Fibroblast of lung (primary cell): ENCODE measurements around the gene LAMC3. TPM values are rescaled to one million over a fixed set of nuclear protein-coding genes. Genes with fewer than 3 reads are reported as not detected.

Experiments
- DNase-seq, 2 donors: peaks; one replicate each; pipeline versions ENCODE4 v3.0.0 to v3.0.0-alpha.2; 2010; ENCODE audit warnings: low read depth in 2 of 2
- H2AFZ ChIP-seq: 2 replicates; pipeline ENCODE4 v1.5.1; 2012; ENCODE audit warnings: low read length, control low read depth, inconsistent platforms
- H3K27ac ChIP-seq: 2 replicates; pipeline ENCODE4 v1.5.1; 2011; ENCODE audit warnings: low read length, control low read depth; ENCODE audit not compliant: insufficient read depth
- H3K27me3 ChIP-seq: 2 replicates; pipeline ENCODE4 v1.5.1; 2011; ENCODE audit warnings: mild to moderate bottlenecking, low read length; ENCODE audit not compliant: control insufficient read depth, insufficient read depth
- H3K36me3 ChIP-seq: 2 replicates; pipeline ENCODE4 v1.5.1; 2011; ENCODE audit warnings: low read length; ENCODE audit not compliant: control insufficient read depth, insufficient read depth
- H3K4me1 ChIP-seq: 2 replicates; pipeline ENCODE4 v1.5.1; 2011; ENCODE audit warnings: low read length; ENCODE audit not compliant: control insufficient read depth, insufficient read depth; ENCODE audit errors: extremely low read depth
- H3K4me2 ChIP-seq: 2 replicates; pipeline ENCODE4 v1.5.1; 2011; ENCODE audit warnings: low read length, control low read depth; ENCODE audit not compliant: insufficient read depth; ENCODE audit errors: extremely low read depth
- H3K4me3 ChIP-seq, 4 experiments: fragments of 200-600 bp in 1 of 4; sonication (generic) in 1 of 4; replicated peaks in 1 of 4; 2 replicates each; pipeline ENCODE4 v1.5.1; 2011 to 2016; ENCODE audit warnings: low read length in 4 of 4, low read depth in 3 of 4, mild to moderate bottlenecking in 3 of 4, control low read depth in 2 of 4, inconsistent platforms in 1 of 4, mixed read lengths in 1 of 4; ENCODE audit not compliant: insufficient read depth in 1 of 4; ENCODE audit errors: control extremely low read depth in 1 of 4
- H3K79me2 ChIP-seq: 2 replicates; pipeline ENCODE4 v1.5.1; 2012; ENCODE audit warnings: mild to moderate bottlenecking, low read length, inconsistent platforms; ENCODE audit not compliant: control insufficient read depth, insufficient read depth
- H3K9ac ChIP-seq: 2 replicates; pipeline ENCODE4 v1.5.1; 2011; ENCODE audit warnings: mild to moderate bottlenecking, low read length, control low read depth; ENCODE audit not compliant: insufficient read depth
- H3K9me3 ChIP-seq: 2 replicates; pipeline ENCODE4 v1.5.1; 2012; ENCODE audit warnings: low read depth, low read length; ENCODE audit not compliant: control insufficient read depth, insufficient read depth
- H4K20me1 ChIP-seq: 2 replicates; pipeline ENCODE4 v1.5.1; 2011; ENCODE audit warnings: low read length; ENCODE audit not compliant: control insufficient read depth, insufficient read depth; ENCODE audit errors: extremely low read depth
- EZH2 ChIP-seq: IDR thresholded peaks from 2 replicates; pipeline ENCODE4 v1.5.1; 2012; ENCODE audit warnings: low read length, control low read depth, mild to moderate bottlenecking; ENCODE audit errors: missing control alignments
- polyA plus RNA-seq, 2 donors: library from polyadenylated mRNA; depleted of rRNA in 1 of 2; stranded (reverse) in 1 of 2; unstranded in 1 of 2; fragments of >200 nt; gene quantifications; 2 replicates each; pipeline ENCODE4 v1.2.1, GENCODE V29; 2011 to 2012; ENCODE audit warnings: missing spikeins in 1 of 2
- total RNA-seq: library from RNA; depleted of rRNA; stranded (reverse); fragments of >200 nt; gene quantifications from 2 replicates; pipeline ENCODE4 v1.2.1, GENCODE V29; 2014
- TF ChIP-seq, protein P1 (sequence below), 2 donors: IDR thresholded peaks in 1 of 2; conservative IDR thresholded peaks in 1 of 2; 1 replicate in 1 of 2; 2 replicates in 1 of 2; pipeline ENCODE4 v1.5.1; 2011 to 2012; ENCODE audit warnings: low read length in 2 of 2, control low read depth in 1 of 2, inconsistent platforms in 1 of 2, low read depth in 1 of 2, mild to moderate bottlenecking in 1 of 2

LAMC3 gene
- total and polyA plus RNA-seq, 2 donors (not counting 1 experiment from before 2014, with no cell fraction given), result 0.17 to 1.4 TPM

DNA sequence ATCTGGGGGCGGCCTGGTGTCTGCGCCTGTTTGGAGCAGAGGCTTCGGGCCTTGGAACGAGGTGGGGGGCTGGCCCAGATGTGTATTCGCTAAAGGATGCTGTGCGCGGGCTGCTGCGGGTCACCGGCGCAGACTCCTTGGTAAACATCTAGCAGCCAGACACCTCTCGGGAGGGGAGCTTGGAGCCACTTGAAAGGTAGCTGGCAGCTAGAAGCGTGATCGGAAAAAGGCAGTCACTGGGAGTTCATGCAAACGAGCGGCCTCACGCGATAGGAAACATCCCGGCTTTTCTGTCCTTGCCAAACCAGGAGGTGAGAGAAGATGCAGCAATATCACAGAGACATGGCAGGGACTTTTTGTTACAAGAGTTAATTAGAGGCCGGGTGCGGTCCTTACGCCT is 8.1 kb downstream of the LAMC3 start:
- H3K36me3 ChIP-seq, result no peaks in the 10 kb centered on the region
- H3K9ac ChIP-seq, result no peak overlapping the region
- H2AFZ ChIP-seq, result no peak overlapping the region
- TF ChIP-seq EZH2, result peak; percentile 34
- TF ChIP-seq, protein P1, sequence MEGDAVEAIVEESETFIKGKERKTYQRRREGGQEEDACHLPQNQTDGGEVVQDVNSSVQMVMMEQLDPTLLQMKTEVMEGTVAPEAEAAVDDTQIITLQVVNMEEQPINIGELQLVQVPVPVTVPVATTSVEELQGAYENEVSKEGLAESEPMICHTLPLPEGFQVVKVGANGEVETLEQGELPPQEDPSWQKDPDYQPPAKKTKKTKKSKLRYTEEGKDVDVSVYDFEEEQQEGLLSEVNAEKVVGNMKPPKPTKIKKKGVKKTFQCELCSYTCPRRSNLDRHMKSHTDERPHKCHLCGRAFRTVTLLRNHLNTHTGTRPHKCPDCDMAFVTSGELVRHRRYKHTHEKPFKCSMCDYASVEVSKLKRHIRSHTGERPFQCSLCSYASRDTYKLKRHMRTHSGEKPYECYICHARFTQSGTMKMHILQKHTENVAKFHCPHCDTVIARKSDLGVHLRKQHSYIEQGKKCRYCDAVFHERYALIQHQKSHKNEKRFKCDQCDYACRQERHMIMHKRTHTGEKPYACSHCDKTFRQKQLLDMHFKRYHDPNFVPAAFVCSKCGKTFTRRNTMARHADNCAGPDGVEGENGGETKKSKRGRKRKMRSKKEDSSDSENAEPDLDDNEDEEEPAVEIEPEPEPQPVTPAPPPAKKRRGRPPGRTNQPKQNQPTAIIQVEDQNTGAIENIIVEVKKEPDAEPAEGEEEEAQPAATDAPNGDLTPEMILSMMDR (conservative IDR thresholded peaks at IDR 0.05 in 1 of 2, IDR thresholded peaks at IDR 0.05 in 1 of 2; ENCODE audit: low read depth in 1 of 2, low read length in 2 of 2), result no peak
- peaks cover 7% of the 10 kb centered on the region for H3K4me1 ChIP-seq
- H4K20me1 ChIP-seq, result no peaks in the 10 kb centered on the region
- no peaks in the 10 kb centered on the region for H3K9me3 ChIP-seq
- peaks cover 12% of the 10 kb centered on the region for H3K27me3 ChIP-seq
- DNase-seq, result no peak
- H3K4me2 ChIP-seq, result no peak overlapping the region
- H3K4me3 ChIP-seq, result no peak overlapping the region
- no peaks in the 10 kb centered on the region for H3K79me2 ChIP-seq
- no peak overlapping the region for H3K27ac ChIP-seq

DNA sequence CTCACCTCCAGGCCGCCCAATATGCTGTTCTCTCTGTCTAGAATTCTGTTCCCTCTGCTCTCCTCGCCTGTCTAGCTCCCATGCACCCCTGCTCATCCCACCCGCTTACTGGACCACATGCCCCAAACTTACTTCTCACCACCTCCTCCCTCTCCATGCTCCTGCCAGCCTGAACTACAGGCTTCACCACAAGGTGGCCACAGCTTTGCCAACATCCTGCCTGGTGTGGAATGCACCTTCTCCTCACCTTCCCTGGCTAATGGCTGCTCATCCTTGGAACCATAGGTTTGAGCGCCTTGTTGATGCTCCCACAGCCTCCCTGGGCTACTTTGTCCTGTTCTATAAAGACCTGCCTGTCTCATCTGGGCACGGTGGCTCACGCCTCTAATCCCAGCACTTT is 9.6 kb downstream of the LAMC3 start:
- Histone ChIP-seq H2AFZ (no peak overlapping the region), H3K79me2 (no peaks in the 10 kb centered on the region), H4K20me1 (no peaks in the 10 kb centered on the region), H3K36me3 (no peaks in the 10 kb centered on the region), H3K9ac (no peak overlapping the region), H3K27ac (no peak overlapping the region), H3K4me1 (peaks cover 2% of the 10 kb centered on the region), H3K4me2 (no peak overlapping the region), H3K9me3 (no peaks in the 10 kb centered on the region), H3K27me3 (peaks cover 13% of the 10 kb centered on the region), H3K4me3 (no peak overlapping the region)
- no peak for TF ChIP-seq EZH2
- TF ChIP-seq, protein P1 (conservative IDR thresholded peaks at IDR 0.05 in 1 of 2, IDR thresholded peaks at IDR 0.05 in 1 of 2; ENCODE audit: low read depth in 1 of 2, low read length in 2 of 2), result peak in 1 of 2 donors; percentile 10
- DNase-seq, result no peak

DNA sequence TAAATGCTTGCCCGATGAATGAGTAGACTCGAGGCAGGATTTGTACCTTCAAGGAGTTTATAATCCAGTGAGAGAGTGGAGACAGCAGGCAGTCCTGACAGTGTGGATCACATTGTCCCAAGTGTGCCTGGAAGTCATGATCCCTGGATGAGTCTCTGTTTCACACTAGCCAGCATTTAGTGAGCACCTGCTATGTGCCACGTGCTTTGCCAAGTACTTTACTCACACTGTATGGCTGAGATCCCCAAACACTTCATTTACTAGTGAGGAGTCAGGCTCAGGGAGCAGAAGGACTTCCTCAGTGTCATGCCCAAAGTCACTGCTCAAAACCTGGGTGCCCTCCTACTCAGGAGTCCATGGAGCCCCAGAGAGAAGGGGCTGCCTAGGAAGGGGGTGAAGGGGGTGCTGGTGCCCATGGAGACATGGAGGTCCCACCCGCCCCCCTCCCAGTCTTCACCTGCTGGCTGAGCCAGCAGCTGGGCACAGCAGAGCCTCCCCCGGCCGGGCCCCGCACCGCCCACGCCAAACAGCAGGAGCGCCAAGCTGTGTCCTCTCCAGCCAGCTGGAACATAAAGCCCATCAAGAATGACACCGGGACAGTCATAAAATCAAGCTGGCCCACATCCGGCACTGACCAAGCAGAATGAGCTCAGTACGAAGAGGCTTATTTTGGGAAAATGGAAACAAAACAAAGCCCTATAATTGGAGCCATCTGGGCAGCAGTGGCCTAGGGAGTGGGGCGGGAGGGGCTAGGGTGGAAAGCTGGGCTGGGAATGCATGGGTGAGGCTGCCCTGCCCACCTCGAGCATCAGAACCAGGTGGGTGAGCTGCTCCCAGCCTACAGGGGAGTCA is 10.6 kb downstream of the LAMC3 start:
- TF ChIP-seq EZH2, result no peak
- TF ChIP-seq, protein P1 (conservative IDR thresholded peaks at IDR 0.05 in 1 of 2, IDR thresholded peaks at IDR 0.05 in 1 of 2; ENCODE audit: low read depth in 1 of 2, low read length in 2 of 2), result no peak
- Histone ChIP-seq H4K20me1 (no peaks in the 10 kb centered on the region), H3K36me3 (no peaks in the 10 kb centered on the region), H3K9me3 (no peaks in the 10 kb centered on the region), H3K4me2 (no peak overlapping the region), H3K4me3 (no peak overlapping the region), H2AFZ (no peak overlapping the region), H3K79me2 (no peaks in the 10 kb centered on the region), H3K4me1 (no peaks in the 10 kb centered on the region), H3K9ac (no peak overlapping the region), H3K27me3 (peaks cover 13% of the 10 kb centered on the region), H3K27ac (peak overlapping the region; percentile 37)
- DNase-seq, result peak in 1 of 2 donors; percentile 47
